Testis (tissue), 2 donors: ENCODE measurements around the gene PRPF6.

Experiments used
- CTCF ChIP-seq, 3 experiments: fragments of 450-650 bp in 2 of 3; fragments of 200-600 bp in 1 of 3; sonication (generic) in 1 of 3; IDR thresholded peaks; one replicate each; pipeline ENCODE4 v1.5.1; 2016 to 2019; ENCODE audit warnings: antibody characterized with exemption in 3 of 3, mild to moderate bottlenecking in 2 of 3, moderate library complexity in 1 of 3
- POLR2A ChIP-seq: fragments of 450-650 bp; IDR thresholded peaks from one replicate; pipeline ENCODE4 v1.6.1; 2017; ENCODE audit warnings: antibody characterized with exemption, mild to moderate bottlenecking, moderate library complexity

- no peak for TF ChIP-seq CTCF (IDR thresholded peaks at IDR 0.05)
- no peak for TF ChIP-seq POLR2A
Measured at GRCh38 chr20:63964412-63964811, 16.5 kb upstream of the PRPF6 start.
